ENCODE data around the gene CLHC1.

The CLHC1 gene

GRCh38 chr2:55156326-55156725, 75.8 kb downstream of the CLHC1 start:
- H3K4me3 Mint-ChIP-seq, result no peak overlapping the region
- H3K27me3 Mint-ChIP-seq (ENCODE audit: low read depth), result no peaks in the 10 kb centered on the region
- H3K9me3 Mint-ChIP-seq, result no peaks in the 10 kb centered on the region
- peaks cover 12% of the 10 kb centered on the region for H3K4me1 Mint-ChIP-seq (ENCODE audit: low read depth)
- H3K27ac Mint-ChIP-seq, result no peak overlapping the region
- H3K36me3 Mint-ChIP-seq (ENCODE audit: low read depth), result no peaks in the 10 kb centered on the region

- peaks cover 12% of the 10 kb centered on the region for H3K4me1 Mint-ChIP-seq (ENCODE audit: low read depth)
- no peaks in the 10 kb centered on the region for H3K27me3 Mint-ChIP-seq (ENCODE audit: low read depth)
- H3K4me3 Mint-ChIP-seq, result no peak overlapping the region
- no peaks in the 10 kb centered on the region for H3K9me3 Mint-ChIP-seq
- no peak overlapping the region for H3K27ac Mint-ChIP-seq
- H3K36me3 Mint-ChIP-seq (ENCODE audit: low read depth), result no peaks in the 10 kb centered on the region
Observed at GRCh38 chr2:55155764-55156281, 76.3 kb downstream of the CLHC1 start.

GRCh38 chr2:55155206-55155605, 76.9 kb downstream of the CLHC1 start:
- Mint-ChIP-seq H3K4me3 (no peak overlapping the region), H3K9me3 (no peaks in the 10 kb centered on the region)

GRCh38 chr2:55154525-55155030, 77.5 kb downstream of the CLHC1 start:
- Mint-ChIP-seq H3K27ac (no peak overlapping the region), H3K27me3 (ENCODE audit: low read depth) (no peaks in the 10 kb centered on the region), H3K4me1 (ENCODE audit: low read depth) (peaks cover 12% of the 10 kb centered on the region), H3K4me3 (no peak overlapping the region), H3K9me3 (no peaks in the 10 kb centered on the region), H3K36me3 (ENCODE audit: low read depth) (no peaks in the 10 kb centered on the region)

More at GRCh38 chr2:55155206-55155605, 76.9 kb downstream of the CLHC1 start:
- no peaks in the 10 kb centered on the region for H3K36me3 Mint-ChIP-seq (ENCODE audit: low read depth)
- peaks cover 12% of the 10 kb centered on the region for H3K4me1 Mint-ChIP-seq (ENCODE audit: low read depth)
- H3K27ac Mint-ChIP-seq, result no peak overlapping the region
- no peaks in the 10 kb centered on the region for H3K27me3 Mint-ChIP-seq (ENCODE audit: low read depth)

GRCh38 chr2:55153584-55154299, 78.4 kb downstream of the CLHC1 start:
- peaks cover 12% of the 10 kb centered on the region for H3K4me1 Mint-ChIP-seq (ENCODE audit: low read depth)
- H3K27me3 Mint-ChIP-seq (ENCODE audit: low read depth), result no peaks in the 10 kb centered on the region
- H3K27ac Mint-ChIP-seq, result no peak overlapping the region
- H3K9me3 Mint-ChIP-seq, result no peaks in the 10 kb centered on the region
- H3K4me3 Mint-ChIP-seq, result no peak overlapping the region
- no peaks in the 10 kb centered on the region for H3K36me3 Mint-ChIP-seq (ENCODE audit: low read depth)

- Mint-ChIP-seq H3K4me1 (ENCODE audit: low read depth) (peaks cover 11% of the 10 kb centered on the region), H3K9me3 (no peaks in the 10 kb centered on the region), H3K36me3 (ENCODE audit: low read depth) (no peaks in the 10 kb centered on the region), H3K4me3 (no peak overlapping the region), H3K27ac (no peak overlapping the region), H3K27me3 (ENCODE audit: low read depth) (no peaks in the 10 kb centered on the region)
Observed at GRCh38 chr2:55152475-55153412, 79.3 kb downstream of the CLHC1 start.

- no peaks in the 10 kb centered on the region for H3K9me3 Mint-ChIP-seq
Observed at GRCh38 chr2:55151733-55152433, 80.2 kb downstream of the CLHC1 start.

GRCh38 chr2:55150834-55151233, 81.3 kb downstream of the CLHC1 start:
- H3K4me3 Mint-ChIP-seq, result no peak overlapping the region
- H3K4me1 Mint-ChIP-seq (ENCODE audit: low read depth), result peaks cover 3% of the 10 kb centered on the region
- H3K36me3 Mint-ChIP-seq (ENCODE audit: low read depth), result no peaks in the 10 kb centered on the region
- H3K9me3 Mint-ChIP-seq, result no peaks in the 10 kb centered on the region
- H3K27me3 Mint-ChIP-seq (ENCODE audit: low read depth), result no peaks in the 10 kb centered on the region
- H3K27ac Mint-ChIP-seq, result no peak overlapping the region

More at GRCh38 chr2:55151733-55152433, 80.2 kb downstream of the CLHC1 start:
- Mint-ChIP-seq H3K4me3 (no peak overlapping the region), H3K4me1 (ENCODE audit: low read depth) (peaks cover 4% of the 10 kb centered on the region), H3K36me3 (ENCODE audit: low read depth) (no peaks in the 10 kb centered on the region), H3K27ac (no peak overlapping the region), H3K27me3 (ENCODE audit: low read depth) (no peaks in the 10 kb centered on the region)

- Mint-ChIP-seq H3K27me3 (ENCODE audit: low read depth) (no peaks in the 10 kb centered on the region), H3K4me1 (ENCODE audit: low read depth) (peaks cover 3% of the 10 kb centered on the region), H3K4me3 (no peak overlapping the region), H3K27ac (no peak overlapping the region), H3K9me3 (no peaks in the 10 kb centered on the region), H3K36me3 (ENCODE audit: low read depth) (peaks cover 1% of the 10 kb centered on the region)
Observed at GRCh38 chr2:55148269-55148668, 83.8 kb downstream of the CLHC1 start.

- no peaks in the 10 kb centered on the region for H3K27me3 Mint-ChIP-seq (ENCODE audit: low read depth)
- H3K27ac Mint-ChIP-seq, result no peak overlapping the region
- H3K36me3 Mint-ChIP-seq (ENCODE audit: low read depth), result peaks cover 1% of the 10 kb centered on the region
- no peak overlapping the region for H3K4me3 Mint-ChIP-seq
- H3K9me3 Mint-ChIP-seq, result no peaks in the 10 kb centered on the region
- peaks cover 2% of the 10 kb centered on the region for H3K4me1 Mint-ChIP-seq (ENCODE audit: low read depth)
Observed at GRCh38 chr2:55147531-55147930, 84.6 kb downstream of the CLHC1 start.

- no peak overlapping the region for H3K4me3 Mint-ChIP-seq
- no peaks in the 10 kb centered on the region for H3K27me3 Mint-ChIP-seq (ENCODE audit: low read depth)
- H3K9me3 Mint-ChIP-seq, result peaks cover under 1% of the 10 kb centered on the region
- H3K36me3 Mint-ChIP-seq (ENCODE audit: low read depth), result peaks cover 2% of the 10 kb centered on the region
- no peak overlapping the region for H3K27ac Mint-ChIP-seq
- peaks cover 6% of the 10 kb centered on the region for H3K4me1 Mint-ChIP-seq (ENCODE audit: low read depth)
Observed at GRCh38 chr2:55147041-55147440, 85.1 kb downstream of the CLHC1 start.

- Mint-ChIP-seq H3K36me3 (ENCODE audit: low read depth) (peaks cover 3% of the 10 kb centered on the region), H3K4me3 (no peak overlapping the region), H3K27ac (no peak overlapping the region), H3K27me3 (ENCODE audit: low read depth) (no peaks in the 10 kb centered on the region), H3K9me3 (peaks cover 4% of the 10 kb centered on the region), H3K4me1 (ENCODE audit: low read depth) (peaks cover 11% of the 10 kb centered on the region)
Observed at GRCh38 chr2:55146263-55146662, 85.8 kb downstream of the CLHC1 start.

- Mint-ChIP-seq H3K27ac (no peak overlapping the region), H3K4me3 (no peak overlapping the region), H3K9me3 (peaks cover 4% of the 10 kb centered on the region), H3K4me1 (ENCODE audit: low read depth) (peaks cover 17% of the 10 kb centered on the region), H3K36me3 (ENCODE audit: low read depth) (peaks cover 3% of the 10 kb centered on the region), H3K27me3 (ENCODE audit: low read depth) (no peaks in the 10 kb centered on the region)
Observed at GRCh38 chr2:55144922-55145820, 86.9 kb downstream of the CLHC1 start.
